Transverse colon (tissue), 4 donors: ENCODE results near the gene DDX4. TPM values are rescaled to one million over a fixed set of nuclear protein-coding genes. Genes with fewer than 3 reads are reported as not detected.
"Not testable (repeated sequence)": the region's sequence is repeated elsewhere in the genome, so short reads cannot be mapped to it uniquely, and the experiment has no call there.

Experiments
- DNase-seq: peaks from one replicate; pipeline ENCODE4 v3.0.0-alpha.2; 2019
- H3K27ac ChIP-seq, 4 donors: fragments of 200-600 bp; sonication (generic); 2 replicates each; pipeline ENCODE4 v1.5.1; 2016 to 2018; ENCODE audit warnings: inconsistent platforms in 4 of 4
- H3K27me3 ChIP-seq: fragments of 200-600 bp; sonication (generic); 2 replicates; pipeline ENCODE4 v1.5.1; 2017; ENCODE audit warnings: inconsistent platforms
- H3K36me3 ChIP-seq, 4 donors: fragments of 200-600 bp; sonication (generic); 2 replicates each; pipeline ENCODE4 v1.5.1; 2017 to 2019; ENCODE audit warnings: inconsistent platforms in 4 of 4
- H3K4me1 ChIP-seq, 4 donors: fragments of 200-600 bp; sonication (generic); 2 replicates each; pipeline ENCODE4 v1.5.1; 2017 to 2020; ENCODE audit warnings: inconsistent platforms in 4 of 4
- H3K4me3 ChIP-seq, 4 donors: fragments of 200-600 bp; sonication (generic); 1 replicate in 1 of 4; 2 replicates in 3 of 4; pipeline versions ENCODE4 v1.5.1 to v1.6.1; 2017 to 2019; ENCODE audit warnings: inconsistent platforms in 4 of 4
- H3K9me3 ChIP-seq, 2 donors: fragments of 200-600 bp; sonication (generic); 2 replicates each; pipeline ENCODE4 v1.5.1; 2017 to 2019; ENCODE audit warnings: inconsistent platforms in 2 of 2
- CTCF ChIP-seq, 5 experiments: fragments of 200-600 bp in 3 of 5; fragments of 450-650 bp in 2 of 5; sonication (generic) in 3 of 5; IDR thresholded peaks; 1 replicate in 2 of 5; 2 replicates in 3 of 5; pipeline ENCODE4 v1.5.1; 2016 to 2017; ENCODE audit warnings: antibody characterized with exemption in 5 of 5, inconsistent platforms in 3 of 5, mild to moderate bottlenecking in 2 of 5, moderate library complexity in 1 of 5
- EP300 ChIP-seq: sonication (generic); formaldehyde crosslinking; IDR thresholded peaks from one replicate; pipeline ENCODE4 v1.6.1; 2017; ENCODE audit warnings: antibody characterized with exemption, low read depth
- POLR2A ChIP-seq: fragments of 450-650 bp; IDR thresholded peaks from one replicate; pipeline ENCODE4 v1.6.1; 2016; ENCODE audit warnings: antibody characterized with exemption, mild to moderate bottlenecking, moderate library complexity
- POLR2AphosphoS5 ChIP-seq, 3 donors: sonication (generic); formaldehyde crosslinking; IDR thresholded peaks; one replicate each; pipeline ENCODE4 v1.6.1; 2016; ENCODE audit warnings: antibody characterized with exemption in 3 of 3
- WGBS, 2 donors: methylation state at CpG; one replicate each; pipeline ENCODE4 v1.1.5; 2018; ENCODE audit warnings: low coverage in 1 of 2; 5-methylcytosine and 5-hydroxymethylcytosine counted together
- in situ Hi-C, 4 donors: fragments of 200-750 bp; cut with MboI; loops; one replicate each; pipeline versions ENCODE4 v1.15.0 to v1.15.1; 2017; ENCODE audit warnings: low sequenced_read_pairs in 3 of 4, low pct_ligation_motif_present in 1 of 4, low pct_unique_long_range_greater_than_20kb in 1 of 4
- intact Hi-C: fragments of 100-400 bp; cut with DNase I; formaldehyde crosslinking; loops from one replicate; pipeline ENCODE4 v1.15.1; 2023; ENCODE audit warnings: low total_unique reads
- total RNA-seq, 4 donors: library from RNA; depleted of rRNA; stranded (reverse); fragments of >200 nt; gene quantifications; one replicate each; pipeline ENCODE4 v1.1.0, GENCODE V29; 2016

Gene DDX4
- total RNA-seq, 4 donors from 2014 or later = not detected

GRCh38 chr5:55694152-55694830, 43.6 kb upstream of the DDX4 start:
- no peak for DNase-seq
- H3K9me3 ChIP-seq = no peaks in the 10 kb centered on the region
- 61 to 63% methylated on average over 2 to 3 of the region's 3 CpGs for WGBS, 2 donors
- H3K36me3 ChIP-seq = peaks cover 0 to 3% (median 0%) of the 10 kb centered on the region in 4 donors
- no peaks in the 10 kb centered on the region for H3K27me3 ChIP-seq
- H3K4me3 ChIP-seq = no peak overlapping the region
- H3K27ac ChIP-seq = no peak overlapping the region
- intact Hi-C loops = loop anchor here (5.0 to 10.0 kb wide), 3 partner anchors 287 to 519 kb away; partner anchors contain the start of gene CDC20B
- in situ Hi-C loops = loop anchor here (5.0 to 25.0 kb wide), 3 partner anchors 282 to 357 kb away; no protein-coding TSS in a partner anchor
- peaks cover 9 to 31% (median 17%) of the 10 kb centered on the region in 4 donors for H3K4me1 ChIP-seq
- TF ChIP-seq CTCF (IDR thresholded peaks at IDR 0.05) (peak; percentile 32 to 53 (median 40)), POLR2AphosphoS5 (IDR thresholded peaks at IDR 0.05) (no peak)

GRCh38 chr5:55696704-55697103, 41.2 kb upstream of the DDX4 start:
- H3K4me1 ChIP-seq = peaks cover 0 to 22% (median 2%) of the 10 kb centered on the region in 4 donors
- not testable (repeated sequence) for H3K4me3 ChIP-seq, DNase-seq, H3K9me3 ChIP-seq, H3K27ac ChIP-seq, H3K27me3 ChIP-seq, H3K36me3 ChIP-seq
- in situ Hi-C loops (loop anchor here in 3 of 4 donors (25.0 kb wide), 2 partner anchors 284 to 359 kb away; no protein-coding TSS in a partner anchor), intact Hi-C loops (loop anchor here (10.0 kb wide), 2 partner anchors 352 to 522 kb away; partner anchors contain the start of gene CDC20B)
- WGBS, 2 donors = 98% methylated on average over 8 of the region's 31 CpGs; no CpG with 5 or more reads in 1 of the 2 donors

GRCh38 chr5:55699041-55699688, 38.7 kb upstream of the DDX4 start:
- DNase-seq = no peak
- Histone ChIP-seq H3K36me3 (peaks cover 0 to 3% (median 0%) of the 10 kb centered on the region in 4 donors), H3K27ac (no peak overlapping the region), H3K4me1 (peaks cover 0 to 18% (median 0%) of the 10 kb centered on the region in 4 donors), H3K4me3 (no peak overlapping the region), H3K27me3 (no peaks in the 10 kb centered on the region), H3K9me3 (no peaks in the 10 kb centered on the region)
- TF ChIP-seq POLR2A (no peak), EP300 (no peak), POLR2AphosphoS5 (IDR thresholded peaks at IDR 0.05) (no peak), CTCF (IDR thresholded peaks at IDR 0.05) (no peak)
- 62 to 75% methylated on average over 3 of the region's 3 CpGs for WGBS, 2 donors
- in situ Hi-C loops (loop anchor here in 3 of 4 donors (25.0 kb wide), 2 partner anchors 287 to 362 kb away; no protein-coding TSS in a partner anchor), intact Hi-C loops (loop anchor here (10.0 kb wide), 2 partner anchors 354 to 524 kb away; partner anchors contain the start of gene CDC20B)

- 27 to 55% methylated on average over 1 to 2 of the region's 2 CpGs for WGBS, 2 donors
- no peak overlapping the region for H3K27ac ChIP-seq
Observed at GRCh38 chr5:55700745-55701144, 37.1 kb upstream of the DDX4 start.

More at GRCh38 chr5:55700745-55701144, 37.1 kb upstream of the DDX4 start:
- in situ Hi-C loops (loop anchor here in 1 of 4 donors (10.0 to 25.0 kb wide), 2 partner anchors 366 to 538 kb away; partner anchors contain the start of genes CDC20B and GPX8), intact Hi-C loops (no loop called here)
- Histone ChIP-seq H3K4me1 (peaks cover 0 to 18% (median 0%) of the 10 kb centered on the region in 4 donors), H3K4me3 (no peak overlapping the region), H3K27me3 (no peaks in the 10 kb centered on the region), H3K9me3 (no peaks in the 10 kb centered on the region), H3K36me3 (peaks cover 0 to 3% (median 0%) of the 10 kb centered on the region in 4 donors)
- TF ChIP-seq EP300 (no peak), POLR2A (no peak), CTCF (IDR thresholded peaks at IDR 0.05) (no peak), POLR2AphosphoS5 (IDR thresholded peaks at IDR 0.05) (no peak)
- no peak for DNase-seq
